IMR-90 (cell line): ENCODE results near the gene RPL10. TPM values are rescaled to one million over a fixed set of nuclear protein-coding genes. Genes with fewer than 3 reads are reported as not detected.
A peak's percentile ranks its signal among the peaks of the same experiment; 100 is the strongest.

Source experiments
- ATAC-seq: fragments of 200-7000 bp; cut with Tn5 transposase; 2 replicates; pipeline ENCODE4 v1.9.1; 2020; ENCODE audit warnings: low read depth, mild to moderate bottlenecking, moderate library complexity
- BruUV-seq: library from RNA; stranded (reverse); fragments of 400-500 nt; replicated peaks from 2 replicates; lab custom pipeline; 2021; lab: Mats Ljungman, UMichigan
- CTCF ChIA-PET: fragments of 300-600 bp; formaldehyde crosslinking; extraction: SDS; loops from one replicate; lab custom pipeline; 2021; ENCODE audit warnings: antibody characterized with exemption; lab: Yijun Ruan, JAX
- POLR2A ChIA-PET: fragments of 300-600 bp; sonication (Branson Sonifier 250); formaldehyde crosslinking; loops from one replicate; lab custom pipeline; 2022; ENCODE audit warnings: antibody characterized with exemption; ENCODE audit not compliant: unreplicated experiment; lab: Charles Lee
- DNase-seq: peaks from one replicate; pipeline ENCODE4 v3.0.0; 2013
- H2AFZ ChIP-seq: replicated peaks from 2 replicates; pipeline ENCODE3; 2013; ENCODE audit warnings: low read length, mild to moderate bottlenecking; ENCODE audit not compliant: poor library complexity
- H2AK5ac ChIP-seq: 2 replicates; pipeline ENCODE4 v1.6.1; 2013; ENCODE audit warnings: low read depth, low read length, inconsistent platforms
- H2AK9ac ChIP-seq: replicated peaks from 2 replicates; pipeline ENCODE3; 2013; ENCODE audit warnings: mild to moderate bottlenecking, low read depth, low read length, moderate library complexity; ENCODE audit not compliant: poor library complexity
- H2BK120ac ChIP-seq: 2 replicates; pipeline ENCODE4 v1.6.1; 2013; ENCODE audit warnings: low read depth, low read length, inconsistent platforms
- H2BK15ac ChIP-seq: 3 replicates; pipeline ENCODE4 v1.6.1; 2013; ENCODE audit warnings: low read depth, low read length, inconsistent platforms
- H2BK20ac ChIP-seq: 2 replicates; pipeline ENCODE4 v1.6.1; 2013; ENCODE audit warnings: low read depth, mild to moderate bottlenecking, inconsistent platforms, low read length, moderate library complexity
- H2BK5ac ChIP-seq: 2 replicates; pipeline ENCODE4 v1.6.1; 2013; ENCODE audit warnings: mild to moderate bottlenecking, low read depth, low read length, inconsistent platforms; ENCODE audit not compliant: poor library complexity, severe bottlenecking
- H3K14ac ChIP-seq: replicated peaks from 2 replicates; pipeline ENCODE4 v1.6.1; 2013; ENCODE audit warnings: low read depth, low read length, inconsistent platforms
- H3K18ac ChIP-seq: 2 replicates; pipeline ENCODE4 v1.6.1; 2013; ENCODE audit warnings: low read depth, low read length, control low read depth
- H3K23ac ChIP-seq: 2 replicates; pipeline ENCODE4 v1.6.1; 2013; ENCODE audit warnings: low read depth, low read length, inconsistent platforms
- H3K27ac ChIP-seq: 2 replicates; pipeline ENCODE4 v1.5.1; 2013; ENCODE audit warnings: mild to moderate bottlenecking, control low read depth, low read length; ENCODE audit not compliant: insufficient read depth
- H3K27me3 ChIP-seq: 2 replicates; pipeline ENCODE4 v1.6.1; 2013; ENCODE audit warnings: low read length; ENCODE audit not compliant: control insufficient read depth, insufficient read depth
- H3K36me3 ChIP-seq: 2 replicates; pipeline ENCODE4 v1.6.1; 2013; ENCODE audit warnings: low read length, mixed read lengths; ENCODE audit not compliant: control insufficient read depth, insufficient read depth
- H3K4ac ChIP-seq: 2 replicates; pipeline ENCODE4 v1.6.1; 2013; ENCODE audit warnings: low read depth, low read length, inconsistent platforms
- H3K4me1 ChIP-seq: 2 replicates; pipeline ENCODE4 v1.6.1; 2013; ENCODE audit warnings: low read length, mixed read lengths; ENCODE audit not compliant: control insufficient read depth, insufficient read depth
- H3K4me2 ChIP-seq: 2 replicates; pipeline ENCODE4 v1.6.1; 2013; ENCODE audit warnings: low read depth, mild to moderate bottlenecking, control low read depth, low read length, moderate library complexity
- H3K4me3 ChIP-seq: 2 replicates; pipeline ENCODE4 v1.5.1; 2013; ENCODE audit warnings: low read depth, mild to moderate bottlenecking, control low read depth, low read length, moderate library complexity; ENCODE audit not compliant: insufficient read depth
- H3K56ac ChIP-seq: 2 replicates; pipeline ENCODE4 v1.6.1; 2013; ENCODE audit warnings: low read length, inconsistent platforms; ENCODE audit not compliant: insufficient read depth; ENCODE audit errors: extremely low read depth
- H3K79me1 ChIP-seq, 2 experiments: 2 replicates each; pipeline ENCODE4 v1.6.1; 2013; ENCODE audit warnings: low read length in 2 of 2, inconsistent platforms in 1 of 2, low read depth in 1 of 2
- H3K9ac ChIP-seq: 2 replicates; pipeline ENCODE4 v1.6.1; 2013; ENCODE audit warnings: low read depth, low read length, control low read depth
- H3K9me1 ChIP-seq: 2 replicates; pipeline ENCODE4 v1.6.1; 2013; ENCODE audit warnings: low read length, inconsistent platforms; ENCODE audit not compliant: insufficient read depth
- H3K9me3 ChIP-seq: 2 replicates; pipeline ENCODE4 v1.6.1; 2013; ENCODE audit warnings: low read length; ENCODE audit not compliant: control insufficient read depth, insufficient read depth
- H4K20me1 ChIP-seq: 2 replicates; pipeline ENCODE4 v1.6.1; 2013; ENCODE audit warnings: low read length, inconsistent platforms; ENCODE audit not compliant: insufficient read depth
- H4K5ac ChIP-seq: 2 replicates; pipeline ENCODE4 v1.6.1; 2013; ENCODE audit warnings: mild to moderate bottlenecking, low read depth, low read length, control low read depth
- H4K8ac ChIP-seq, 2 experiments: 2 replicates each; pipeline ENCODE4 v1.6.1; 2013; ENCODE audit warnings: low read depth in 2 of 2, low read length in 2 of 2, control low read depth in 1 of 2, inconsistent platforms in 1 of 2
- H4K91ac ChIP-seq: 2 replicates; pipeline ENCODE4 v1.6.1; 2013; ENCODE audit warnings: low read depth, low read length, inconsistent platforms; ENCODE audit not compliant: insufficient read depth
- BHLHE40 ChIP-seq: fragments of 150-350 bp; IDR thresholded peaks from 2 replicates; pipeline ENCODE4 v1.6.1; 2016; ENCODE audit warnings: mild to moderate bottlenecking, low read depth, low read length
- CEBPB ChIP-seq: IDR thresholded peaks from 2 replicates; pipeline ENCODE4 v1.6.1; 2012; ENCODE audit warnings: low read depth, low read length, improper control_type of control experiment
- CHD1 ChIP-seq: IDR thresholded peaks from 2 replicates; pipeline ENCODE4 v1.6.1; 2012; ENCODE audit warnings: low read depth, low read length, improper control_type of control experiment
- ELK1 ChIP-seq: fragments of 150-350 bp; IDR thresholded peaks from 2 replicates; pipeline ENCODE4 v1.6.1; 2016; ENCODE audit warnings: low read depth, mild to moderate bottlenecking, low read length, moderate library complexity, borderline replicate concordance
- FOS ChIP-seq: fragments of 150-350 bp; IDR thresholded peaks from 2 replicates; pipeline ENCODE4 v1.6.1; 2016; ENCODE audit warnings: low read depth, low read length
- MAZ ChIP-seq: IDR thresholded peaks from 2 replicates; pipeline ENCODE4 v1.6.1; 2012; ENCODE audit warnings: low read depth, mild to moderate bottlenecking, low read length, improper control_type of control experiment, moderate library complexity, borderline replicate concordance
- MXI1 ChIP-seq: IDR thresholded peaks from 2 replicates; pipeline ENCODE4 v1.6.1; 2012; ENCODE audit warnings: low read depth, mild to moderate bottlenecking, low read length, moderate library complexity, borderline replicate concordance
- POLR2A ChIP-seq: IDR thresholded peaks from 2 replicates; pipeline ENCODE4 v1.6.1; 2012; ENCODE audit warnings: mild to moderate bottlenecking, low read depth, low read length
- RCOR1 ChIP-seq: IDR thresholded peaks from 2 replicates; pipeline ENCODE4 v1.6.1; 2012; ENCODE audit warnings: mild to moderate bottlenecking, low read length, improper control_type of control experiment; ENCODE audit not compliant: insufficient replicate concordance
- RFX5 ChIP-seq: IDR thresholded peaks from 2 replicates; pipeline ENCODE4 v1.8.0; 2012; ENCODE audit warnings: low read depth, mild to moderate bottlenecking, low read length, moderate library complexity
- SMC3 ChIP-seq: fragments of 150-350 bp; IDR thresholded peaks from 2 replicates; pipeline ENCODE4 v1.6.1; 2016; ENCODE audit warnings: low read depth, mild to moderate bottlenecking, antibody characterized with exemption, low read length, moderate library complexity
- USF2 ChIP-seq: fragments of 150-350 bp; IDR thresholded peaks from 2 replicates; pipeline ENCODE4 v1.6.1; 2017; ENCODE audit warnings: mild to moderate bottlenecking, antibody characterized with exemption, low read length, low read depth
- WGBS, 2 experiments: methylation state at CpG; one replicate each; pipeline versions ENCODE4 v1.1.5 to v1.1.7; 2013; ENCODE audit warnings: missing lambda C conversion rate in 2 of 2; ENCODE audit not compliant: insufficient read length in 1 of 2; ENCODE audit errors: extremely low coverage in 2 of 2; 5-methylcytosine and 5-hydroxymethylcytosine counted together
- dilution Hi-C: fragments of 300-500 bp; cut with HindIII; formaldehyde crosslinking; loops from one replicate; pipeline ENCODE4 v1.14.3; 2018; ENCODE audit warnings: low sequenced_read_pairs; ENCODE audit not compliant: unreplicated experiment
- in situ Hi-C: fragments of 300-500 bp; cut with MboI; formaldehyde crosslinking; loops from 3 replicates; pipeline ENCODE4 v1.14.3; 2019; ENCODE audit warnings: low sequenced_read_pairs, inconsistent platforms, mixed read lengths
- intact Hi-C: fragments of 100-400 bp; cut with micrococcal nuclease; formaldehyde crosslinking; loops from 2 replicates; pipeline ENCODE4 v1.10.0; 2022
- polyA plus RNA-seq, 3 experiments: library from polyadenylated mRNA; depleted of rRNA; stranded (reverse); fragments of >200 nt; gene quantifications; 2 replicates each; pipeline ENCODE4 v1.2.3, GENCODE V29; 2012; ENCODE audit warnings: low replicate concordance in 1 of 3
- total RNA-seq: library from RNA; depleted of rRNA; stranded (reverse); fragments of >200 nt; gene quantifications from 2 replicates; pipeline ENCODE4 v1.2.3, GENCODE V29; 2012

The RPL10 gene
- total and polyA plus RNA-seq, 2 of the 4 experiments (the other 2 are of a cell fraction): 1,582 to 7,467 TPM

GRCh38 chrX:154365997-154366665 is 32.0 kb upstream of the RPL10 start:
- Histone ChIP-seq H3K9ac (peak overlapping the region; percentile 11; the same call in 1 of the 2 replicates), H4K8ac (no peak overlapping the region)
- CTCF ChIA-PET: no interaction called here

More at GRCh38 chrX:154365997-154366665, 32.0 kb upstream of the RPL10 start:
- BruUV-seq: TSS peak; percentile 17
- peaks cover 80% of the 10 kb centered on the region for H3K36me3 ChIP-seq
- H3K27me3 ChIP-seq: no peaks in the 10 kb centered on the region
- POLR2A ChIA-PET: no interaction called here
- no peaks in the 10 kb centered on the region for H3K9me3 ChIP-seq
- H4K5ac ChIP-seq: no peak overlapping the region
- H3K27ac ChIP-seq: peak overlapping the region; percentile 10
- H3K23ac ChIP-seq: no peak overlapping the region
- no peak overlapping the region for H2BK120ac ChIP-seq
- H3K14ac ChIP-seq: no peak overlapping the region
- intact Hi-C loops: no loop called here
- no peak overlapping the region for H2BK5ac ChIP-seq
- no peak overlapping the region for H3K4ac ChIP-seq
- peak overlapping the region; percentile 8 for H2AFZ ChIP-seq
- H2BK20ac ChIP-seq: no peak overlapping the region
- H3K56ac ChIP-seq: no peak overlapping the region
- H3K79me1 ChIP-seq: peaks cover 0 to 24% of the 10 kb centered on the region in 2 experiments; a peak in 1 of 4 replicates
- no peaks in the 10 kb centered on the region; the same call in 1 of the 2 replicates for H3K9me1 ChIP-seq
- no peak overlapping the region for H2BK15ac ChIP-seq
- H3K18ac ChIP-seq: no peak overlapping the region
- H3K4me3 ChIP-seq: no peak overlapping the region
- H2AK5ac ChIP-seq: no peak overlapping the region
- H4K20me1 ChIP-seq: peaks cover 96% of the 10 kb centered on the region
- dilution Hi-C loops: no loop called here
- no peak for ATAC-seq
- H2AK9ac ChIP-seq: peak overlapping the region; percentile 26
- no peak overlapping the region; the same call in 1 of the 2 replicates for H3K4me2 ChIP-seq
- H3K4me1 ChIP-seq: peaks cover 7% of the 10 kb centered on the region
- no peak for DNase-seq
- WGBS, 2 experiments: 90% methylated on average over 15 of the region's 32 CpGs; no CpG with 5 or more reads in 1 of the 2 experiments
- no peak overlapping the region for H4K91ac ChIP-seq
- TF ChIP-seq CHD1 (no peak), FOS (no peak), CEBPB (no peak), BHLHE40 (no peak), MAZ (no peak), POLR2A (no peak), RCOR1 (no peak), RFX5 (no peak), MXI1 (no peak), SMC3 (no peak), ELK1 (no peak), USF2 (no peak)
- in situ Hi-C loops: no loop called here
